Astrocyte of the cerebellum (primary cell): ENCODE measurements around the gene HIPK1.

Experiments used
- DNase-seq: peaks from one replicate; pipeline ENCODE4 v3.0.0-alpha.2; 2011; ENCODE audit warnings: low read depth
- H3K4me3 ChIP-seq: 2 replicates; pipeline ENCODE4 v1.5.1; 2011; ENCODE audit warnings: mild to moderate bottlenecking, low read depth, low read length, moderate library complexity
- CTCF ChIP-seq: IDR thresholded peaks from 2 replicates; pipeline ENCODE4 v1.5.1; 2012; ENCODE audit warnings: low read length, low read depth, moderate library complexity, mild to moderate bottlenecking; ENCODE audit errors: missing control alignments
- in situ Hi-C: cut with HindIII; loops from 2 replicates; pipeline ENCODE4 v1.10.0; 2017; ENCODE audit warnings: low sequenced_read_pairs

The HIPK1 gene

GRCh38 chr1:113935176-113935575 lies 6.1 kb downstream of the HIPK1 start:
- TF ChIP-seq CTCF: no peak
- in situ Hi-C loops: no loop called here
- no peak for DNase-seq
- no peak overlapping the region for H3K4me3 ChIP-seq

GRCh38 chr1:113935970-113936369 lies 6.8 kb downstream of the HIPK1 start:
- in situ Hi-C loops: no loop called here
- no peak overlapping the region for H3K4me3 ChIP-seq
- TF ChIP-seq CTCF: no peak
- DNase-seq: no peak

- DNase-seq: no peak
- no peak overlapping the region for H3K4me3 ChIP-seq
- no peak for TF ChIP-seq CTCF
- in situ Hi-C loops: no loop called here
These were observed 8.0 kb downstream of the HIPK1 start for GRCh38 chr1:113937146-113937545.

GRCh38 chr1:113938192-113938591 lies 9.1 kb downstream of the HIPK1 start:
- in situ Hi-C loops: no loop called here
- H3K4me3 ChIP-seq: no peak overlapping the region
- no peak for DNase-seq
- no peak for TF ChIP-seq CTCF

- in situ Hi-C loops: no loop called here
- no peak for DNase-seq
- no peak overlapping the region for H3K4me3 ChIP-seq
- TF ChIP-seq CTCF: no peak
These were observed 11.5 kb downstream of the HIPK1 start for GRCh38 chr1:113940365-113941244.

- DNase-seq: no peak
- H3K4me3 ChIP-seq: no peak overlapping the region
- in situ Hi-C loops: no loop called here
- no peak for TF ChIP-seq CTCF
These were observed 12.1 kb downstream of the HIPK1 start for GRCh38 chr1:113941245-113941559.
